Mucosa of stomach (tissue), 1 donor: ENCODE measurements around the gene NRAS.

Experiments
- H3K27me3 ChIP-seq: one replicate; pipeline ENCODE4 v1.7.0; 2013; ENCODE audit warnings: mild to moderate bottlenecking, low read length; ENCODE audit not compliant: control insufficient read depth, insufficient read depth
- H3K36me3 ChIP-seq: one replicate; pipeline ENCODE4 v1.7.0; 2013; ENCODE audit warnings: low read length; ENCODE audit not compliant: control insufficient read depth, insufficient read depth
- H3K4me1 ChIP-seq: one replicate; pipeline ENCODE4 v1.7.0; 2013; ENCODE audit warnings: mild to moderate bottlenecking, low read length; ENCODE audit not compliant: control insufficient read depth, insufficient read depth
- H3K4me3 ChIP-seq: one replicate; pipeline ENCODE4 v1.7.0; 2013; ENCODE audit warnings: low read length
- H3K9ac ChIP-seq: one replicate; pipeline ENCODE4 v1.7.0; 2013; ENCODE audit warnings: mild to moderate bottlenecking, low read length, moderate library complexity
- H3K9me3 ChIP-seq: one replicate; pipeline ENCODE4 v1.7.0; 2013; ENCODE audit warnings: mild to moderate bottlenecking, low read length, moderate library complexity; ENCODE audit not compliant: control insufficient read depth
- donor health status: Pancreatic carcinoma.

Gene NRAS

DNA sequence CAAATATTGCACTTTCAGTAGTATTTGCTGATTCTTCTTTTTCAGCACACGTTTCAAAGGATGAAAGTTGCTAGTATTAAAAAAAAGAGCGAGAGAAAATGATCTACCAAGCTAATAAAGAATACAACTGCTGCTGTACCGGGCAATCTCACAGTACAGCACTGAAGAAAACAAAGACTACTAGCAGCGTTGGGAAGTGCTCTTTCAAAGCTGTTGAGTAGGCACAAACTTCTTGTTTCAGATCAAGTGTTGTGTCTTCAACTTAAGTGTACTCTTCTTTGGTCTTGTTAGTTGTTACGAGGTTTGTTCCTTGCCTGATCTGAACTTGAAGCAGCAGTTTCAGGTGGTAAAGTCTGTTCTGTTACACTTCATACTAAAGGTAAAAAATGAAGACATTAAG lies 33.3 kb upstream of the NRAS start:
- Histone ChIP-seq H3K9ac (no peak overlapping the region), H3K4me1 (peaks cover 37% of the 10 kb centered on the region), H3K36me3 (no peaks in the 10 kb centered on the region)

DNA sequence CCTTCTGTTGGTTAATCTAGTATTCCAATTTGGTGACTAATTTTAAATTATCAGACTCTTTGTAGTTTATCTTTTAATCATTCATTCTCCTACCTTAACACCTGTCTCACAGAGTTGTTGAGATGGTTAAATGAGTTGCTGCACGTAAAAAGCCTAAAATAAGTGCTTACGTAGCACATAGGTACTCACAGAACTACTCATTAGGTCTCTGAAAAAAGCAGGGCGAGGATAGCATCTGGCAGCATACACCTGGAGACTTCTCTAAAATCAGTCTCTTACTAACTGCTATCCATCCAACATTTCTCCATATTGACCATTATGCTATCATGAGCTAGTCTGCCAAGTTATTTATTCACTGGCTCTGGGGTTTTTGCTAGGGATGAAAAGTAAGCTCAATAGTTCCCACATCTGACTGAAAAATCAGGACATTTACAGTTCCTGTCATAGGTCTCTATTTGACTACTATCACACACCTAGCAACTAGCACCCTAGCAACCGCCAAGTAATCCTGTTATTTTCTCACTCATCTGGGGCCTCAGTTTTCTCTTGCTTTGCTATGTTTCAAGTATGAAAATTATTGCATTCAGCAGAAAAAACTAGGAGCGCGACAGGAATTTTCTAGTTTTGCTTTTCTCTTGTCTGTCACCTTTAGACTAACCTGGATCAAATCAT lies 30.0 kb upstream of the NRAS start:
- no peaks in the 10 kb centered on the region for H3K9me3 ChIP-seq
- H3K9ac ChIP-seq, result no peak overlapping the region
- H3K36me3 ChIP-seq, result no peaks in the 10 kb centered on the region
- H3K27me3 ChIP-seq, result no peaks in the 10 kb centered on the region
- H3K4me3 ChIP-seq, result no peak overlapping the region
- H3K4me1 ChIP-seq, result peaks cover 14% of the 10 kb centered on the region

More for the DNA sequence above, 33.3 kb upstream of the NRAS start:
- Histone ChIP-seq H3K4me3 (no peak overlapping the region), H3K9me3 (no peaks in the 10 kb centered on the region), H3K27me3 (no peaks in the 10 kb centered on the region)

- H3K4me1 ChIP-seq, result peaks cover 5% of the 10 kb centered on the region
- no peaks in the 10 kb centered on the region for H3K36me3 ChIP-seq
These were observed 28.7 kb upstream of the NRAS start for GRCh38 chr1:114745291-114745690.

GRCh38 chr1:114741963-114742746 lies 25.6 kb upstream of the NRAS start:
- Histone ChIP-seq H3K27me3 (no peaks in the 10 kb centered on the region), H3K36me3 (no peaks in the 10 kb centered on the region), H3K9me3 (no peaks in the 10 kb centered on the region), H3K4me1 (no peaks in the 10 kb centered on the region), H3K9ac (no peak overlapping the region), H3K4me3 (no peak overlapping the region)

More at GRCh38 chr1:114745291-114745690, 28.7 kb upstream of the NRAS start:
- no peaks in the 10 kb centered on the region for H3K9me3 ChIP-seq
- H3K27me3 ChIP-seq, result no peaks in the 10 kb centered on the region
- H3K4me3 ChIP-seq, result no peak overlapping the region
- no peak overlapping the region for H3K9ac ChIP-seq

- Histone ChIP-seq H3K9ac (no peak overlapping the region), H3K27me3 (no peaks in the 10 kb centered on the region), H3K9me3 (no peaks in the 10 kb centered on the region), H3K36me3 (no peaks in the 10 kb centered on the region), H3K4me1 (peaks cover 2% of the 10 kb centered on the region), H3K4me3 (no peak overlapping the region)
These were observed 23.8 kb upstream of the NRAS start for GRCh38 chr1:114740331-114740730.

GRCh38 chr1:114737314-114737849 lies 20.8 kb upstream of the NRAS start:
- H3K36me3 ChIP-seq, result no peaks in the 10 kb centered on the region
- H3K4me3 ChIP-seq, result no peak overlapping the region

GRCh38 chr1:114735479-114735878 lies 18.9 kb upstream of the NRAS start:
- no peak overlapping the region for H3K9ac ChIP-seq
- H3K4me3 ChIP-seq, result no peak overlapping the region
- no peaks in the 10 kb centered on the region for H3K27me3 ChIP-seq
- H3K4me1 ChIP-seq, result peaks cover 5% of the 10 kb centered on the region
- peaks cover 3% of the 10 kb centered on the region for H3K36me3 ChIP-seq
- H3K9me3 ChIP-seq, result no peaks in the 10 kb centered on the region

More at GRCh38 chr1:114737314-114737849, 20.8 kb upstream of the NRAS start:
- H3K9ac ChIP-seq, result no peak overlapping the region
- no peaks in the 10 kb centered on the region for H3K27me3 ChIP-seq
- H3K9me3 ChIP-seq, result no peaks in the 10 kb centered on the region
- peaks cover 5% of the 10 kb centered on the region for H3K4me1 ChIP-seq

DNA sequence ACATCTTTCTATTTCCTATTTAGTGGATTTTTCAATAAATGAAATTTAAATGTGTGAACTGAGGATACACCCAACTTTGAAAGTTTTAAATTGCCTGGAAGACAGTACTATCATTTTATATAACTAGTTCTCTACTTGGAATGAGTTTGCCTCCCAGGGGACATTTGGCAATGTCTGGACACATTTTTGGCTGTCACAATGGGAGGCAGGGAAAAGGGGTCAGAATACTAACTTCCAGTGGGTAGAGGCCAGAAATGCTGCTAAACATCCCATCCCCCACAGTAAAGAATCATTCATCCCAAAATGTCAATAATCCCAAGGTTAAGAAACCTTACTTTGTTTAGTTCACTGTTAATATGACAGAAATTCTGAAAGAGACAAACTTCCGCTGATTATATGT lies 13.2 kb upstream of the NRAS start:
- no peak overlapping the region for H3K4me3 ChIP-seq
- H3K27me3 ChIP-seq, result no peaks in the 10 kb centered on the region
- no peaks in the 10 kb centered on the region for H3K9me3 ChIP-seq
- peaks cover 10% of the 10 kb centered on the region for H3K36me3 ChIP-seq
- no peak overlapping the region for H3K9ac ChIP-seq
- no peaks in the 10 kb centered on the region for H3K4me1 ChIP-seq

- H3K4me1 ChIP-seq, result no peaks in the 10 kb centered on the region
- no peak overlapping the region for H3K9ac ChIP-seq
- peaks cover 10% of the 10 kb centered on the region for H3K36me3 ChIP-seq
- H3K4me3 ChIP-seq, result no peak overlapping the region
- H3K27me3 ChIP-seq, result no peaks in the 10 kb centered on the region
- no peaks in the 10 kb centered on the region for H3K9me3 ChIP-seq
These were observed 12.0 kb upstream of the NRAS start for GRCh38 chr1:114728553-114728952.

GRCh38 chr1:114725230-114725629 lies 8.7 kb upstream of the NRAS start:
- no peaks in the 10 kb centered on the region for H3K4me1 ChIP-seq
- H3K9me3 ChIP-seq, result no peaks in the 10 kb centered on the region
- H3K27me3 ChIP-seq, result no peaks in the 10 kb centered on the region
- H3K9ac ChIP-seq, result no peak overlapping the region
- no peak overlapping the region for H3K4me3 ChIP-seq
- H3K36me3 ChIP-seq, result peaks cover 11% of the 10 kb centered on the region

GRCh38 chr1:114723915-114724314 lies 7.3 kb upstream of the NRAS start:
- H3K36me3 ChIP-seq, result peaks cover 11% of the 10 kb centered on the region
- no peaks in the 10 kb centered on the region for H3K4me1 ChIP-seq
- no peaks in the 10 kb centered on the region for H3K9me3 ChIP-seq
- H3K4me3 ChIP-seq, result no peak overlapping the region
- H3K9ac ChIP-seq, result no peak overlapping the region
- H3K27me3 ChIP-seq, result no peaks in the 10 kb centered on the region

GRCh38 chr1:114723457-114723856 lies 6.9 kb upstream of the NRAS start:
- Histone ChIP-seq H3K9ac (no peak overlapping the region), H3K27me3 (no peaks in the 10 kb centered on the region), H3K36me3 (peaks cover 11% of the 10 kb centered on the region), H3K4me1 (no peaks in the 10 kb centered on the region), H3K4me3 (no peak overlapping the region), H3K9me3 (no peaks in the 10 kb centered on the region)
